ENCODE data around the gene TUBGCP3.

Gene TUBGCP3

DNA sequence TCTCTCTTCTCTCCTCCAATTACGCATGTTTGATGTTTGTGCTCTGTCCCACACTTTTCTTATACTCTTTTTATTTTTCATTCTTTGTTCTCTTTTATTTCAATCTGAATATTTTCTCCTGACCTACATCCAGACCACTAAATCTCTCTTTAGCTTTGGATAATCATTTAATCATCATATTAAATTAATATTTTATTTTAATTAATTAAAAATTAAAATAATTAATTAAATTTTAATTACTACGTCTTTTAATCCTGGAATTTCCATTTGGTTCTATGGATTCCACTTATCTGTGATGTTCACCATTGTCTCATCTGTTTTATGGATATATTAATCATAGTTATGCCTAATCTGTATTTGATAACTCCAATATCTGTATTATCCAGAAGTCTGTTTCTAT lies 149.4 kb downstream of the TUBGCP3 start:
- DNase-seq (ENCODE audit: low spot score): no peak

DNA sequence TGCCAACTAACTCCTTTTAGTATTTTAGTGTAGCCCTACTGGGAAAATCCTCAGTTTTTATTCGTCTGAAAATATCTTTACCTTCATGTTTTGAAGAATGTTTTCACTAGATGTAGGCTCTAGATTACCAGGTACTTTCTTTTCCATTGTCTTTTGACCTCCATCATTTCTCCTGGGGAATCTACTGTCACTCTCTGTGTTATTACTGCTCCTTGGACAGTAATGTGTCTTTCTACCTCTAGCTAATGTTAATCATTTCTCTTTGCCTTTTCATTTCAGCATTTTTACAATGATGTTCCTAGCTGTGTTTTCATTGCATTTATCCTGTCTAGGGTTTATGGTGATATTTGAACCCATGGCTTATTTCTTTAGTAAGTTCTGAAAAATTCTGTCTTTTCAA lies 149.9 kb downstream of the TUBGCP3 start:
- DNase-seq (ENCODE audit: low spot score): no peak

DNA sequence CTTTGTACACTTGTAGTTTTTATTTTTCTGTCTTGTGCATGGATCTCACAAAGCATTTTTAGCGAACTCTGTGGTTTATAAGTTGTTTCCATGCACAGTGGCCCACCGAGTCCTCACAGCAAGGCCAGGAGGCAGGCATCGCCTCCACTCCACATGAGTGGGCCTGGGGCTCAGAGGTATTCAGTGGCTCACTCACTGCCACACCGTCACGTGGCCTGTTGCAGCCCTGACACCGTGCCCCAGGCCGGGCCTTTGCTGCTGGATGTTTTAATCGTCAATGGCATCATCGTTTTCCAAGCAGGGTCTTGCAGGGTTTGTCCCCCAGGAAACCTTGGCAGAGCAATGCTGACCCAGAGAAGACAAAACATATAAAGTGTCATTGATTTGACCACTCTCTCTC lies 152.0 kb downstream of the TUBGCP3 start:
- DNase-seq (ENCODE audit: low spot score): no peak
